ENCODE data around the gene MARF1. TPM values are rescaled to one million over a fixed set of nuclear protein-coding genes. Genes with fewer than 3 reads are reported as not detected.
"Not testable (repeated sequence)": the region's sequence is repeated elsewhere in the genome, so short reads cannot be mapped to it uniquely, and the experiment has no call there.

The MARF1 gene
- polyA plus RNA-seq, 3 donors = 5.7 to 39.9 (median 9.8) TPM

DNA sequence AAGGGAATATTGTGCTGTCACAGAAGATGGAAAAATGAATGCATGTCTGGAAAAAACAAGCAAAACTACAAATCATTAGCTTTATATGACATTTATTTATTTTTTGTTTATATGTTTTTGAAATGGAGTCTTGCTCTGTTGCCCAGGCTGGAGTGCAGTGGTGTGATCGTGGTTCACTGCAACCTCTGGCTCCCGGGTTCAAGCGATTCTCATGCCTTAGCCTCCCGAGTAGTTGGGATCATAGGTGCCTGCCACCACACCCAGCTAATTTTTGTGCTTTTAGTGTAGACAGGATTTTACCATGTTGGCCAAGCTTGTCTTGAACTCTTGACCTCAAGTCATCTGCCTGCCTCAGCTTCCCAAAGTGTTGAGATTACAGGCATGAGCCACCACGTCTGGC lies 15.6 kb upstream of the MARF1 start:
- Histone ChIP-seq H3K4me1 (ENCODE audit: control insufficient read depth in 1 of 2, insufficient read depth in 2 of 2, low read length in 2 of 2) (peaks cover 2 to 8% of the 10 kb centered on the region in 2 donors), H3K4me3 (replicated peaks in 1 of 3; ENCODE audit: low read depth in 2 of 3, low read length in 3 of 3) (no peak overlapping the region)
- DNase-seq = no peak

DNA sequence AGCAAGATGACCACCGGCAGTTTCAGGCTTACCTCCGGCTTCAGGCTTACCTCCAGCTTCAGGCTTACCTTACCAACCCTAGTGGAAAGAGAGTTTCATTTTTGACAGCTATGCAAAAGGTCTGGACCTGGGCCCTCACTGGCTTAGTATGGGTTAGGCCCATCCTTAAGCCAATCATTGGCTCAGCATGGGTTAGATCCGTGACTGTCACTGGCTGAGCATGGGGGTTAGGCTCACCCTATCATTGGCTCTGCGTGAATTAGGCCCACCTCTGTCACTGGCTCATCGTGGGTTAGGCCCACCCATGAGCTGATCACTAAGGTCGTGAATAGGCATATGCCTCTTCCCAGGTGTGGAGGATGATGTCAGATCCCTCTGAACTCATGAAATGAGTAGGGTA lies 15.2 kb upstream of the MARF1 start:
- Histone ChIP-seq H3K27me3 (ENCODE audit: control insufficient read depth in 2 of 2, insufficient read depth in 2 of 2, low read length in 2 of 2) (no peaks in the 10 kb centered on the region), H3K4me2 (replicated peaks; ENCODE audit: extremely low read depth, low read length, poor library complexity, severe bottlenecking) (no peak overlapping the region), H3K27ac (ENCODE audit: low read depth in 1 of 2, low read length in 2 of 2) (peak overlapping the region in 1 of 2 donors; percentile 65), H3K9me3 (replicated peaks in 1 of 2; ENCODE audit: control insufficient read depth in 1 of 2, insufficient read depth in 1 of 2, low read length in 2 of 2) (no peaks in the 10 kb centered on the region), H3K4me3 (replicated peaks in 1 of 3; ENCODE audit: low read depth in 2 of 3, low read length in 3 of 3) (no peak overlapping the region), H3K79me2 (ENCODE audit: insufficient read depth, low read length) (peaks cover 95% of the 10 kb centered on the region), H3K36me3 (replicated peaks in 1 of 2; ENCODE audit: control insufficient read depth in 1 of 2, insufficient read depth in 2 of 2, low read length in 2 of 2) (peaks cover 10 to 69% of the 10 kb centered on the region in 2 donors), H3K9ac (ENCODE audit: insufficient read depth, low read length, poor library complexity, severe bottlenecking) (no peak overlapping the region), H4K20me1 (ENCODE audit: insufficient read depth, low read length) (peaks cover 94% of the 10 kb centered on the region), H2AFZ (ENCODE audit: insufficient read depth, low read depth, low read length, poor library complexity, severe bottlenecking) (no peak overlapping the region), H3K4me1 (ENCODE audit: control insufficient read depth in 1 of 2, insufficient read depth in 2 of 2, low read length in 2 of 2) (peaks cover 2 to 9% of the 10 kb centered on the region in 2 donors)
- WGBS (ENCODE audit: insufficient coverage) = 98% methylated on average over 5 of the region's 6 CpGs
- Mint-ChIP-seq H3K4me1 (peaks cover 18% of the 10 kb centered on the region), H3K4me3 (no peak overlapping the region), H3K27ac (peak overlapping the region in 2 of 7 donors; percentile 26 to 70), H3K9me3 (no peaks in the 10 kb centered on the region), H3K27me3 (ENCODE audit: low read depth in 3 of 3) (no peaks in the 10 kb centered on the region), H3K36me3 (peaks cover 45 to 49% of the 10 kb centered on the region in 2 donors)
- intact Hi-C loops (cut with micrococcal nuclease) = no loop called here
- no peak for DNase-seq
- TF ChIP-seq CTCF (IDR thresholded peaks at IDR 0.05) = no peak

More for the DNA sequence above, 15.6 kb upstream of the MARF1 start:
- H3K4me1 Mint-ChIP-seq = peaks cover 15% of the 10 kb centered on the region
- Histone ChIP-seq H3K27me3 (ENCODE audit: control insufficient read depth in 2 of 2, insufficient read depth in 2 of 2, low read length in 2 of 2) (no peaks in the 10 kb centered on the region), H4K20me1 (ENCODE audit: insufficient read depth, low read length) (peaks cover 94% of the 10 kb centered on the region), H3K9ac (ENCODE audit: insufficient read depth, low read length, poor library complexity, severe bottlenecking) (no peak overlapping the region), H2AFZ (ENCODE audit: insufficient read depth, low read depth, low read length, poor library complexity, severe bottlenecking) (no peak overlapping the region), H3K36me3 (replicated peaks in 1 of 2; ENCODE audit: control insufficient read depth in 1 of 2, insufficient read depth in 2 of 2, low read length in 2 of 2) (peaks cover 13 to 69% of the 10 kb centered on the region in 2 donors), H3K9me3 (replicated peaks in 1 of 2; ENCODE audit: control insufficient read depth in 1 of 2, insufficient read depth in 1 of 2, low read length in 2 of 2) (no peaks in the 10 kb centered on the region), H3K79me2 (ENCODE audit: insufficient read depth, low read length) (peaks cover 95% of the 10 kb centered on the region), H3K27ac (ENCODE audit: low read depth in 1 of 2, low read length in 2 of 2) (peak overlapping the region in 1 of 2 donors; percentile 65), H3K4me2 (replicated peaks; ENCODE audit: extremely low read depth, low read length, poor library complexity, severe bottlenecking) (no peak overlapping the region)
- peak overlapping the region in 6 of 7 donors; percentile 59 to 88 (median 84) for H3K27ac Mint-ChIP-seq
- H3K9me3 Mint-ChIP-seq = no peaks in the 10 kb centered on the region
- peaks cover 45 to 49% of the 10 kb centered on the region in 2 donors for H3K36me3 Mint-ChIP-seq
- WGBS (ENCODE audit: insufficient coverage) = 77% methylated on average over 2 of the region's 5 CpGs
- no peak overlapping the region for H3K4me3 Mint-ChIP-seq
- intact Hi-C loops (cut with micrococcal nuclease) = no loop called here
- no peaks in the 10 kb centered on the region for H3K27me3 Mint-ChIP-seq (ENCODE audit: low read depth in 3 of 3)
- no peak for TF ChIP-seq CTCF (IDR thresholded peaks at IDR 0.05)

DNA sequence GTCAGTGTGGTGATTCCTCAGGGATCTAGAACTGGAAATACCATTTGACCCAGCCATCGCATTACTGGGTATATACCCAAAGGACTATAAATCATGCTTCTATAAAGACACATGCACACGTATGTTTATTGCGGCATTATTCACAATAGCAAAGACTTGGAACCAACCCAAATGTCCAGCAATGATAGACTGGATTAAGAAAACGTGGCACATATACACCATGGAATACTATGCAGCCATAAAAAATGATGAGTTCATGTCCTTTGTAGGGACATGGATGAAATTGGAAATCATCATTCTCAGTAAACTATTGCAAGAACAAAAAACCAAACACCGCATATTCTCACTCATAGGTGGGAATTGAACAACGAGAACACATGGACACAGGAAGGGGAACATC lies 12.6 kb upstream of the MARF1 start:
- H3K9me3 Mint-ChIP-seq; H3K4me3 Mint-ChIP-seq; H3K27me3 Mint-ChIP-seq (ENCODE audit: low read depth in 3 of 3); H3K27me3 ChIP-seq (ENCODE audit: control insufficient read depth in 2 of 2, insufficient read depth in 2 of 2, low read length in 2 of 2); H2AFZ ChIP-seq (ENCODE audit: insufficient read depth, low read depth, low read length, poor library complexity, severe bottlenecking); H3K27ac Mint-ChIP-seq; DNase-seq; H3K4me2 ChIP-seq (replicated peaks; ENCODE audit: extremely low read depth, low read length, poor library complexity, severe bottlenecking); H3K4me3 ChIP-seq (replicated peaks in 1 of 3; ENCODE audit: low read depth in 2 of 3, low read length in 3 of 3); H3K9me3 ChIP-seq (replicated peaks in 1 of 2; ENCODE audit: control insufficient read depth in 1 of 2, insufficient read depth in 1 of 2, low read length in 2 of 2); H3K27ac ChIP-seq (ENCODE audit: low read depth in 1 of 2, low read length in 2 of 2); H3K9ac ChIP-seq (ENCODE audit: insufficient read depth, low read length, poor library complexity, severe bottlenecking); intact Hi-C loops (cut with micrococcal nuclease): not testable (repeated sequence)
- Histone ChIP-seq H3K36me3 (replicated peaks in 1 of 2; ENCODE audit: control insufficient read depth in 1 of 2, insufficient read depth in 2 of 2, low read length in 2 of 2) (peaks cover 0 to 56% of the 10 kb centered on the region in 2 donors), H4K20me1 (ENCODE audit: insufficient read depth, low read length) (peaks cover 93% of the 10 kb centered on the region), H3K79me2 (ENCODE audit: insufficient read depth, low read length) (peaks cover 96% of the 10 kb centered on the region), H3K4me1 (ENCODE audit: control insufficient read depth in 1 of 2, insufficient read depth in 2 of 2, low read length in 2 of 2) (peaks cover 12 to 32% of the 10 kb centered on the region in 2 donors)
- Mint-ChIP-seq H3K4me1 (peaks cover 34% of the 10 kb centered on the region), H3K36me3 (peaks cover 34% of the 10 kb centered on the region in 2 donors)
- no CpG with 5 or more reads among the region's 6 CpGs for WGBS (ENCODE audit: insufficient coverage)
